ENCODE data around the gene PNMA8A.
"Not testable (repeated sequence)": the region's sequence is repeated elsewhere in the genome, so short reads cannot be mapped to it uniquely, and the experiment has no call there.

PNMA8A gene

DNA sequence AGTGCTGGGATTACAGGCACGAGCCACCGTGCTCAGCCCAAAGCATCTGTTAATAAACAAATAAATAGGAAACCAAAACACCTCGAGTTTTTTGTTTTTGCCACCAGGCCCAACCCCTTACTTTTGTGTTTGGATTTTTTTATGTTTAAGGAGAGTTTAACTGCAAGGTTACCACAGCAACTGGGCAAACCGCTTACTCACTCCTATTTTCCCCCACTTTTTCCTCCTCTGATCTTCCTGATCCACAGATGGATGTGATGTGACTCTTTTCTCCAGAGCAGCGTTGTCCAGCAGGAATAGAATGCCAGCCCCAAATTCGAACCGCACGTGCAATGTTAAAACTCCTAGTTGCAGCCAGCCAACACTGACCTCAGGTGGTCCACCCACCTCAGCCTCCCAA lies 26.4 kb upstream of the PNMA8A start:
- no peaks in the 10 kb centered on the region for H3K36me3 ChIP-seq (ENCODE audit: control insufficient read depth, insufficient read depth, low read length)
- no peak overlapping the region for H3K27ac ChIP-seq (ENCODE audit: low read depth, low read length)
- peaks cover 3% of the 10 kb centered on the region for H3K4me1 ChIP-seq (ENCODE audit: control insufficient read depth, insufficient read depth, low read length)
- H3K4me3 ChIP-seq (ENCODE audit: low read length) = no peak overlapping the region
- no peak overlapping the region for H3K9ac ChIP-seq (ENCODE audit: low read length)
- no peaks in the 10 kb centered on the region for H3K27me3 ChIP-seq (ENCODE audit: control insufficient read depth, insufficient read depth, low read length)

DNA sequence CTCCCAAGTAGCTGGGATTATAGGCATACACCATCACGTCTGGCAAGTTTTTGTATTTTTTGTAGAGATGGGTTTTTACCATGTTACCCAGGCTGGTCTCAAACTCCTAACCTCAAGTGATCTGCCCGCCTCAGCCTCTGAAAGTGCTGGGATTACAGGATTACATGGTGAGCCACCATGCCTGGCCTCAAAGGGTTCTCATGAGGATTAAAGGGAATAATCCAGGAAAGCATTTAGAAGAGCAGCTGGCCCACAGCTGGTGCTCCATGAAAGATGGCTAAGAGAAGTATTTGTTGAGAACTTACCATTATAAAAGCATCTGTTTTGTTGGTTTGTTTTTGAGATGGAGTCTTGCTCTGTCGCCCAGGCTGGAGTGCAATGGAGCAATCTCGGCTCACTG lies 25.5 kb upstream of the PNMA8A start:
- H3K36me3 ChIP-seq (ENCODE audit: control insufficient read depth, insufficient read depth, low read length); H3K27ac ChIP-seq (ENCODE audit: low read depth, low read length); H3K27me3 ChIP-seq (ENCODE audit: control insufficient read depth, insufficient read depth, low read length); H3K4me3 ChIP-seq (ENCODE audit: low read length); H3K4me1 ChIP-seq (ENCODE audit: control insufficient read depth, insufficient read depth, low read length); H3K9ac ChIP-seq (ENCODE audit: low read length): not testable (repeated sequence)

DNA sequence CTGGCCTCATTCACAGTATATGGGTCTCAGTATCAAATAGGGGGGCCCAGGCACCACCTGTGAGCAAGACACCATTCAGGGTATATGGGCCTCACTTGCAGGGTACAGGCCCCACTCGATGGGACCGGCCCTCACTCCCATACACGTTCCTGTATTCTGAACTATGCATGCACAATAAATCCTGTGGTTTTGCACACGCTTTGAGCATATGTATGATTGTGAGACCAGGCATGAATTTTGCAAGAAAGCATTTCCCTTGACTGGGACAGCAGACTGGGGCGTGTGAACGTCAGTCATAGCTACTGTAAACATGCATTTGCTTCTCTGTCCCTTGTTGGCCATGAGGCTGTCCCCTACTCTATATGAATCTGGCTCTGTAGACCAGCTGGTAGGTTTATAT lies 24.9 kb upstream of the PNMA8A start:
- H3K4me1 ChIP-seq (ENCODE audit: control insufficient read depth, insufficient read depth, low read length) = peaks cover 3% of the 10 kb centered on the region
- no peak overlapping the region for H3K4me3 ChIP-seq (ENCODE audit: low read length)
- no peaks in the 10 kb centered on the region for H3K27me3 ChIP-seq (ENCODE audit: control insufficient read depth, insufficient read depth, low read length)
- no peaks in the 10 kb centered on the region for H3K36me3 ChIP-seq (ENCODE audit: control insufficient read depth, insufficient read depth, low read length)
- H3K9ac ChIP-seq (ENCODE audit: low read length) = no peak overlapping the region
- H3K27ac ChIP-seq (ENCODE audit: low read depth, low read length) = no peak overlapping the region

DNA sequence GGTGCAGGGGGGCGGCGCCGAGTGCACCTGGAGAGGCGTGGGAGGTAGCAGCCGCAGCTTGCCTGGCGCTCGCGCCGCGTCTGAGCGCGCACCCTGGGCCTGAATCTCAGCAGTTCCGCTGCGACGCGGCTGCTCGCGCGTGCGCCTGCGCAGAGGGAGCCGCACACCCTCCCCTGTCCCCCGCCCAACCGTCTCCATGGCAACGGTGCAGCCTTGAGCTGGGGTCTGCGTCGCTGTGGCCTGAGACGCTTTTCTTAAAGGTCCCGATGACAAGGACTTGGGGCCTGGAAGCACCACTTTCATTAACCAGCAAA lies 24.4 kb upstream of the PNMA8A start, which contains the start of gene PNMA8B:
PNMA8B (minus strand) TSS at position 82 of the 314 bp plus-strand sequence. CDS start 402 bp downstream, outside the sequence.
- H3K9ac ChIP-seq (ENCODE audit: low read length) = no peak within 1 kb of the TSS
- H3K36me3 ChIP-seq (ENCODE audit: control insufficient read depth, insufficient read depth, low read length) = no peaks in the 10 kb centered on the region
- no peak within 1 kb of the TSS for H3K27ac ChIP-seq (ENCODE audit: low read depth, low read length)
- H3K4me3 ChIP-seq (ENCODE audit: low read length) = peak within 1 kb of the TSS; percentile 63
- H3K27me3 ChIP-seq (ENCODE audit: control insufficient read depth, insufficient read depth, low read length) = peaks cover 1% of the 10 kb centered on the region
- peaks cover 3% of the 10 kb centered on the region for H3K4me1 ChIP-seq (ENCODE audit: control insufficient read depth, insufficient read depth, low read length)

DNA sequence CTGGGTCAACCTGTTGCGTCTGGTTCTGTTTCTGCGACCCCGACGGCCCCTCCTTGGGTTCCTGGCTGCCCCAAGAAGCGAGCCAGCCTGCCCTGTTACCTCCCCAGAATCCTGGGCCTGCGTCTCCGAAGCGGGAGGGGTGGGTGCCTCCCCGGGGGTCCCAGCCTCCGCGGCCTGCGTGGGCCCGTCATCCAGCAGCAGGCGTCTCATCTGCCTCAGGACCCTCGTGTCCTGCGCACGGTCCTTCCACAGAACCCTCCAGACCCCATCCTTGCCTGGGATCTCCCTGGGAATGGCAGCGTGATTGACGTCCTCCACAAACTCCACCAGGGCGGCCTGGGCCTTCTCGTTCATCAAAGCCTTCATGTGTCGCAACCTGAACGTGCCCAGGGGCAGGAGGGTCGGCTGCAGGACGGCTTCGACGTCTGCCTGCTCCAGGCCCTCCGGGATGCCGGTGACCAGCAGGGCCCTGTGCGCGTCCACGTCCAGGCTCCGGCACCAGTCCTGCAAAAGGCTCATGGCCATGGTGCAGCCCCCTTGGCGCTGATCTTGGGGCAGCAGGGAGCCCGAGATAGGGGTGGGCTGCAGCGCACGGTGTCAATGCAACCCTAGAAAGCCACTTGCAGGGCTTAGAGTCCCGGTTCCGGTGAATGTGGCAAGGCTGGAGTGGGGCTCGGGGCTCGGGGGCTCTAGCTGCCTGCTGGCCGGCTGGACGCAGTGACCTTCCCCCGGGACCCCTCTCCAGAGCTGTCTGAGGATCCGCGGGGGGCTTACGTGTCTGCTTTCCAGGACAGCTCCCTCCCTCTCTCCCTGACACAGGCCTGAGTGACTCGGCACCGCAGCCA lies 23.8 kb upstream of the PNMA8A start:
- peak overlapping the region; percentile 63 for H3K4me3 ChIP-seq (ENCODE audit: low read length)
- peaks cover 3% of the 10 kb centered on the region for H3K27me3 ChIP-seq (ENCODE audit: control insufficient read depth, insufficient read depth, low read length)
- H3K27ac ChIP-seq (ENCODE audit: low read depth, low read length) = no peak overlapping the region

DNA sequence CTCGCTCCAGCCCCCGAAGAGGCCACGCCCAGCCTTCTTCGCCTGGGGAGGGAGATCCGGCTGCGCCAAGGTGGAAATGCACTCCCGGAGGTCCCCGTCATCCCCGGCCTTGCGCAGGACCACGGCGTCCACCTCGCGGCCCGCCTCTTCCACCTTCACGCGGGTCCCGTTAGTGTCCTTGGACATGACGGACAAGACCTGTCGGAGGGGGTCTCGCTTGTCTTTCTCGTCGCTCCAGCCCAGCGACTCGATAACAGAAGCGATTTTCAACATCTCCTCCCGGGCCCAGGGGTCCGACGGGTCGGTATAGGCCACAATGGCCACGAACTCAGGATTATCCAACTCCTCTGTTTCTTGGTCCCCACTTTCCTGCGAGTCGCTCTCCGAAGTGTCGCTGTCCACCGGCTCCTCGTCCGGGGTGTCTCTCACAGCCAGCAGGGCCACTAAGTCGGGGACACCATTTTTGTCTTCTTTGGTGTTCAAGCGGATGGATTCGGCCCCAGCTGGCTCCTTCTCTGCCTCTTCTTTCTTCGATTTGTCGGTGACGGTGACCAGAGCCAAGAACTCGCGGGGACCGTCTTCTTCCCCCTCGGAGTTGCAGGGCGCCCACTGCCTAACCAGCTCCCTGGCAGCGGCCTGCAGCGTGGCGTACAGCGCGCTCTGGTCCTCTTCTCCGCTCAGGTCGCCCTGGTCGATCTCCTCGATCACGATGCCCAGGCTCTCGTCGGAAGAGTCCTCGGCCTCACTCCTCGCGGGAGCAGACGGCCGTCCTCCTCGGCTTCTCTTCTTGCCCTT lies 23.0 kb upstream of the PNMA8A start:
- H3K4me1 ChIP-seq (ENCODE audit: control insufficient read depth, insufficient read depth, low read length) = peaks cover 3% of the 10 kb centered on the region

More for the DNA sequence above, 23.8 kb upstream of the PNMA8A start:
- Histone ChIP-seq H3K9ac (ENCODE audit: low read length) (no peak overlapping the region), H3K36me3 (ENCODE audit: control insufficient read depth, insufficient read depth, low read length) (no peaks in the 10 kb centered on the region), H3K4me1 (ENCODE audit: control insufficient read depth, insufficient read depth, low read length) (peaks cover 3% of the 10 kb centered on the region)

DNA sequence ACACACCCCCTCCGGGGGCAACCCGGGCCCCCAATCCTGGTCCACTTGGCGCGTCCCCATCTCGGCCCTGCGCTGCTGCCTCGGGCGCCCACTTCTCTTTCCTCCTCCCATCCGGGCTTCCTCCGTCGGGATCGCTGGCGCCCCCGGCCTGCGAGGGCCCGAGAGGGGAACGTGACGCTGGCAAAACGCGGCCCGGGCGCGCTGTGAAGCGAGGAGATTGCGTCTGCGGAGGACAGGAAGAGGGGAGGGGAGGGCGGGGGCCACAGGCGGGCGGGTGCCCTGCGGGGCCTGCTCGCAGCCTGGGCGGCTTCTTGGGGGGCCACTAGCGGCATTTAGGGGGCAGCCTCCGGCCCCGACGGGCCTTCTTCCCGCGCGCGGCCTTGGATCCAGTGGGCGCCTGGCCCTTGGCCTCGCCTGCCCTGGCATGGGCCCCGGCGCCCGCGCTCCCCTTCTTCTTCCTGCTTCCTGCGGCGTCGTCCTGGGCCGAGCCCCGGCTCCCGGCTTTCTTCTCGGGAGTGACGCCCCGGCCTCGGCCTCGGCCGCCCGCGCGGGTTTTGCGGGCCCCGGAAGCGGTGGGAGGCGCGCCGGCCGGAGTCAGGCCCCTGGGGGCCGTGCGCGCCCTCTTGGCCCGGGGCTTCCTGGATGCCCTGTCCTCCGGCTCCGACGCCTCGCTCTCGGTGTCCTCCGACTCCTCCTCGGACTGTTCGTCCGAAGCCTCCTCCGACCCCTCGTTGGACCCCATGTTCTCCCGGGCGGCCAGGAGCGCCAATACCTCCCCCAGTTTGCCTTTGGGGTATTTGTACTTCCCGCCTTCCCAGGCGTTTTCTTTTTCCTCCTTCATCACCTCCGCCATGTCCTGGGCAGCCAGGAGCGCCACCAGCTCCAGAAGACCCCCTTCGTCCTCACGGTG lies 22.1 kb upstream of the PNMA8A start:
- no peak overlapping the region for H3K27ac ChIP-seq (ENCODE audit: low read depth, low read length)
- peak overlapping the region; percentile 30 for H3K9ac ChIP-seq (ENCODE audit: low read length)
- H3K4me3 ChIP-seq (ENCODE audit: low read length) = peak overlapping the region; percentile 61
- H3K4me1 ChIP-seq (ENCODE audit: control insufficient read depth, insufficient read depth, low read length) = peaks cover 3% of the 10 kb centered on the region
- peaks cover 12% of the 10 kb centered on the region for H3K27me3 ChIP-seq (ENCODE audit: control insufficient read depth, insufficient read depth, low read length)
- no peaks in the 10 kb centered on the region for H3K36me3 ChIP-seq (ENCODE audit: control insufficient read depth, insufficient read depth, low read length)

More for the DNA sequence above, 23.0 kb upstream of the PNMA8A start:
- Histone ChIP-seq H3K9ac (ENCODE audit: low read length) (no peak overlapping the region), H3K4me3 (ENCODE audit: low read length) (peak overlapping the region; percentile 61), H3K27me3 (ENCODE audit: control insufficient read depth, insufficient read depth, low read length) (peaks cover 7% of the 10 kb centered on the region), H3K36me3 (ENCODE audit: control insufficient read depth, insufficient read depth, low read length) (no peaks in the 10 kb centered on the region), H3K27ac (ENCODE audit: low read depth, low read length) (no peak overlapping the region)

DNA sequence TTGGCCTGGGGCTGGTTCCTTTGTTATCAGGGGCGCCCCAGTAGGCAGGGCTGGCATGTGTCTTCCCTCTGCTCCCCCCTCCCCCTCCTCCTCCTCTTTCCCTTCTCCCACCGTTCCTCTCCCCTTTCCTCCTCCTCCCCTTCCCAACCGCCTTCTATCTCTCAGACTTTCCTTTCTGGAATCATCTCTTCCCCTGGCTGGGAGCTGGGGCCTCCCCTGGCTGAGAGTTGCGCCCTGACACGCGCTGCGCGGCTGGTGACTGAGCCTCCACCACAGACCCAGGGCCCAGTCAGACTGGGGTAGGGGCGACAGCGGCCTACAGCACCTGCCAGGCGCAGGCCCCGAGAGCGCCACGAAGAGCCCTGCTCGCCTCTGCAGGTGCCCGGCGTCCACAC lies 21.5 kb upstream of the PNMA8A start:
- no peaks in the 10 kb centered on the region for H3K36me3 ChIP-seq (ENCODE audit: control insufficient read depth, insufficient read depth, low read length)
- H3K9ac ChIP-seq (ENCODE audit: low read length) = peak overlapping the region; percentile 30
- H3K4me1 ChIP-seq (ENCODE audit: control insufficient read depth, insufficient read depth, low read length) = peaks cover 3% of the 10 kb centered on the region
- no peak overlapping the region for H3K27ac ChIP-seq (ENCODE audit: low read depth, low read length)
- peaks cover 18% of the 10 kb centered on the region for H3K27me3 ChIP-seq (ENCODE audit: control insufficient read depth, insufficient read depth, low read length)
- H3K4me3 ChIP-seq (ENCODE audit: low read length) = peak overlapping the region; percentile 61

DNA sequence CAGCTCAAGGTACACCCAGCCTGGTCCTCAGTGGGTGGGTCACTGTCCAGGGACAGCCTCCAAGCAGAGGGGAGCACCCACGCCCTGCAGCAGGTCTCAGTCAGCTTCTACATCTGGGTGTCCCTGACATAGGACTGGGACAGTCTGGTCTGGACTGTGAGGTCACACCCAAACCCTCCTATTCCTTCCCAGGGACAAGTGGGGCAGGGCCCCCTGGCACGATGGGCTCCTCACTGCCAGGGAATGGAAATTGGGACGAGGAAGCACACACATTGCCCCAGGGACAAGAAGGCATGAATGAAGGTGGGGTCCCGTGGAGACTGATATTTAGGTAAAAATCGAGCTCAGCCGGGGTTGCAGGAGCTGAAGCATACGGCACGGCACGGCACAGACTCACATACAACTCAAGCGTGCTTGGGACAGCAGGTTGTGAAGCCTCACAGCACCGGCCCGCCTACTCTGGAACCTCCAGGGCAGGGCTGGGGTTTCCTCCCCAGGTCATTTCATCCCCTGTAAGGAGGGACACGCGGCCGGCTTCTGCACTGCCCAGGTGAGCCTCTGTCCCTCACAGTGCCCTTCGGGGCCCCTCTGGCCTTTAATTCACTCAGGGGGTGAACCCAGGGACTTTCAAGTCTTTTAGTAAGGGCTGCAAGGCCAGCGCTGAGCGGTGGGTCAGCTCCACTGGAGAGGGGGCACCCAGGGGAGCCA lies 20.8 kb upstream of the PNMA8A start:
- Histone ChIP-seq H3K4me3 (ENCODE audit: low read length) (no peak overlapping the region), H3K27ac (ENCODE audit: low read depth, low read length) (no peak overlapping the region), H3K9ac (ENCODE audit: low read length) (no peak overlapping the region), H3K27me3 (ENCODE audit: control insufficient read depth, insufficient read depth, low read length) (peaks cover 24% of the 10 kb centered on the region), H3K36me3 (ENCODE audit: control insufficient read depth, insufficient read depth, low read length) (no peaks in the 10 kb centered on the region), H3K4me1 (ENCODE audit: control insufficient read depth, insufficient read depth, low read length) (peaks cover 3% of the 10 kb centered on the region)

DNA sequence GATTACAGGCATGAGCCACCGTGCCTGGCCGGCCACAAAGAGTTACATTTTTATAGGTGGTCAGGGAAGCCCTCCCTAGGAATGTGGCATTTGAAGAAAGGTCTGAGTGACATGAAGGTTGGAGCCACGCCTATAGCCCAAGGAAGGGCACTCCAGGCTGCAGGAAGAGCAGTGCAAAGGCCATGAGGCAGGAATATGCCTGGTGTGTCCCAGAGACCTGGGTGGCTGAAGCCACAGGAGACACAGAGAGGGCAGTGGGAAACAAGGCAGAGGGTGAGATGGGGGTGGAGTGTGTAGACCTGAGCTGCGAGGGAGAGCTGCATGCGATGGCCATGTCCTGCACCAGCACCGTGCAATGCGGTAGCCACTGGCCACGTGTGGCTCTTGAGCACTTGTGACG lies 19.4 kb upstream of the PNMA8A start:
- Histone ChIP-seq H3K27ac (ENCODE audit: low read depth, low read length) (no peak overlapping the region), H3K4me1 (ENCODE audit: control insufficient read depth, insufficient read depth, low read length) (peaks cover 3% of the 10 kb centered on the region), H3K4me3 (ENCODE audit: low read length) (no peak overlapping the region), H3K9ac (ENCODE audit: low read length) (no peak overlapping the region), H3K27me3 (ENCODE audit: control insufficient read depth, insufficient read depth, low read length) (peaks cover 27% of the 10 kb centered on the region), H3K36me3 (ENCODE audit: control insufficient read depth, insufficient read depth, low read length) (no peaks in the 10 kb centered on the region)

DNA sequence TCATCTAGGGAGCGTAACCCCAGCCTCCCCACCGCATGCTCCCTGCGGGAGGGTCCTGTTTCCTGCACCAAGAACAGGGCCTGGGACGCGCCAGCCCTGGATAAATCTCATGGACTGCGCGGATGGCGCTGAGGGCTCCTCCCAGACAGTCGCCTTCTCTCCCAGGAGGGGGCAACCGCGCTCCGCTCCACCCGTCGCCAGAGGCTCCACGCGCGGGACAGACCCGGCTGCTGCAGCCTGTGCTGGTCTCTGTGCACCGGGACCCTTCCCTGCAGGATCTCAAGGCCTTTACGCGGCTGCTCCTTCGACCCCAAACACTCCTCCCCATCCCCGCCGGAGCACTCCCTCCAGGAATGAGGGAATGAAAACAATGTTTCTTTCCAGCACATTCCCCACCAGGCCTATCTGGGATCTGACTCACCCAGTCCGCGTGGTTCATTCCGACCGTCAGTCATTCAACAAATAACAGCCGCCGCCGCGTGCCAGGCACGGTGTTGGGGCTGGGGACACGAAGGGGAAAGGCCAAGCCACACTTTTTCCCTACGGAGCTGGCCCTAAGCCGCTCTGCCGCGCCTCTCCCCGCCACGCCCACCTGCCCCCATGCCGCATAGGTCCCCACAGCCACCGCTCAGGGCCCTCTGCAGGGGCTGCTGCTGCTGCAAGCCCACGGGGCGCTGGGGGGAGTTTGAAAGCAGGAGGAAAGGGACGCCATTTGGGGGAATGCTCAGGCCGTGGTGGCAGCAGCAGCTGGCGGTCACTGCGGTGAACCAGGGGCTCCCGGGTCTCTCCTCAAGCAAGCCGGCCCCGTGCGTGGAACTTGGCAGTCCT lies 18.3 kb upstream of the PNMA8A start:
- H3K27ac ChIP-seq (ENCODE audit: low read depth, low read length) = no peak overlapping the region
- peak overlapping the region; percentile 31 for H3K4me3 ChIP-seq (ENCODE audit: low read length)
- peaks cover 3% of the 10 kb centered on the region for H3K4me1 ChIP-seq (ENCODE audit: control insufficient read depth, insufficient read depth, low read length)
- no peaks in the 10 kb centered on the region for H3K36me3 ChIP-seq (ENCODE audit: control insufficient read depth, insufficient read depth, low read length)
- peaks cover 27% of the 10 kb centered on the region for H3K27me3 ChIP-seq (ENCODE audit: control insufficient read depth, insufficient read depth, low read length)
- no peak overlapping the region for H3K9ac ChIP-seq (ENCODE audit: low read length)

Measured in rectal smooth muscle tissue (tissue), 1 donor.